Transverse colon (tissue), 4 donors: ENCODE results near the gene GLUL. TPM values are rescaled to one million over a fixed set of nuclear protein-coding genes. Genes with fewer than 3 reads are reported as not detected.
A peak's percentile ranks its signal among the peaks of the same experiment; 100 is the strongest.

Experiments
- DNase-seq: peaks from one replicate; pipeline ENCODE4 v3.0.0-alpha.2; 2019
- H3K27ac ChIP-seq, 4 donors: fragments of 200-600 bp; sonication (generic); 2 replicates each; pipeline ENCODE4 v1.5.1; 2016 to 2018; ENCODE audit warnings: inconsistent platforms in 4 of 4
- H3K27me3 ChIP-seq: fragments of 200-600 bp; sonication (generic); 2 replicates; pipeline ENCODE4 v1.5.1; 2017; ENCODE audit warnings: inconsistent platforms
- H3K36me3 ChIP-seq, 4 donors: fragments of 200-600 bp; sonication (generic); 2 replicates each; pipeline ENCODE4 v1.5.1; 2017 to 2019; ENCODE audit warnings: inconsistent platforms in 4 of 4
- H3K4me1 ChIP-seq, 4 donors: fragments of 200-600 bp; sonication (generic); 2 replicates each; pipeline ENCODE4 v1.5.1; 2017 to 2020; ENCODE audit warnings: inconsistent platforms in 4 of 4
- H3K4me3 ChIP-seq, 4 donors: fragments of 200-600 bp; sonication (generic); 1 replicate in 1 of 4; 2 replicates in 3 of 4; pipeline versions ENCODE4 v1.5.1 to v1.6.1; 2017 to 2019; ENCODE audit warnings: inconsistent platforms in 4 of 4
- H3K9me3 ChIP-seq, 2 donors: fragments of 200-600 bp; sonication (generic); 2 replicates each; pipeline ENCODE4 v1.5.1; 2017 to 2019; ENCODE audit warnings: inconsistent platforms in 2 of 2
- EP300 ChIP-seq: sonication (generic); formaldehyde crosslinking; IDR thresholded peaks from one replicate; pipeline ENCODE4 v1.6.1; 2017; ENCODE audit warnings: antibody characterized with exemption, low read depth
- POLR2A ChIP-seq: fragments of 450-650 bp; IDR thresholded peaks from one replicate; pipeline ENCODE4 v1.6.1; 2016; ENCODE audit warnings: antibody characterized with exemption, mild to moderate bottlenecking, moderate library complexity
- POLR2AphosphoS5 ChIP-seq, 3 donors: sonication (generic); formaldehyde crosslinking; IDR thresholded peaks; one replicate each; pipeline ENCODE4 v1.6.1; 2016; ENCODE audit warnings: antibody characterized with exemption in 3 of 3
- WGBS, 2 donors: methylation state at CpG; one replicate each; pipeline ENCODE4 v1.1.5; 2018; ENCODE audit warnings: low coverage in 1 of 2; 5-methylcytosine and 5-hydroxymethylcytosine counted together
- in situ Hi-C, 4 donors: fragments of 200-750 bp; cut with MboI; loops; one replicate each; pipeline versions ENCODE4 v1.15.0 to v1.15.1; 2017; ENCODE audit warnings: low sequenced_read_pairs in 3 of 4, low pct_ligation_motif_present in 1 of 4, low pct_unique_long_range_greater_than_20kb in 1 of 4
- intact Hi-C: fragments of 100-400 bp; cut with DNase I; formaldehyde crosslinking; loops from one replicate; pipeline ENCODE4 v1.15.1; 2023; ENCODE audit warnings: low total_unique reads
- total RNA-seq, 4 donors: library from RNA; depleted of rRNA; stranded (reverse); fragments of >200 nt; gene quantifications; one replicate each; pipeline ENCODE4 v1.1.0, GENCODE V29; 2016
- TF ChIP-seq, protein P1 (sequence below), 5 experiments: fragments of 200-600 bp in 3 of 5; fragments of 450-650 bp in 2 of 5; sonication (generic) in 3 of 5; IDR thresholded peaks; 1 replicate in 2 of 5; 2 replicates in 3 of 5; pipeline ENCODE4 v1.5.1; 2016 to 2017; ENCODE audit warnings: antibody characterized with exemption in 5 of 5, inconsistent platforms in 3 of 5, mild to moderate bottlenecking in 2 of 5, moderate library complexity in 1 of 5

Gene GLUL
- total RNA-seq, 4 donors from 2014 or later, result 312 to 1,104 (median 985) TPM

DNA sequence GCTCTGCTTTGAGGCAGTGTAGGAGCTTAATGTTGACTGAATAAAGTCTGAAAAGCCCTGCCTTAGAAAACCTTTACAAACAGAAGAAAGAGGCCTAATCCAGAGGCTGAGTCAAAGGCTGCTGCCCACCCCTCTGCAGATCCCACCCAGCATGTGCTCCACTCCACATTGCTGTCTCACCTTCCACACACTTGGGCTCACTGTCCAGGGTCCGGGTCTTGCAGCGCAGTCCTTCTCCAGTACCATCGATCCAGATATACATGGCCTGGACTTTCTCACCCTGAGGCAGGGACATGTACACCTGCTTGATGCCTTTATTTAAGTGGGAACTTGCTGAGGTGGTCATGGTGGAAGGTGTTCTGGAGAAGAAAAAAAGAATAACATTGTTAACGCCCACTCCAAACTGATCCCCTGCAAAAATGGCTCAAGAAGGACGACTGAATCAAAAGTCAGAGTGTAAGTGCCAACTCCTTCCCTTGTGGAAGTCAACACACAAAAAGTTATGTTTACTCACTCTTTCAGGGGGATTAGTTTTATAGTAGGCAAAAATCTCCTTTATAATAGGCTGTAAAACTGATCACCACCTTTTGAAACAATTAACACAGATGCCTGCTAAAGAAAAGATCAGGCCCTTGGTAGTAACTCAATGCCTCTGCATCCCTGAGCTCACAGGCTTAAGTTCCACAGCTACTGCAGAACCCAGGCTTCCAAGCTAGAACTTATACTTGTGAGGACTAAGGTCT is 3.0 kb downstream of the GLUL start:
- whole genome bisulfite sequencing, 2 donors, result 18 to 70% methylated on average over 2 to 5 of the region's 5 CpGs
- H3K4me3 ChIP-seq, result peak overlapping the region; percentile 84 to 98 (median 86)

DNA sequence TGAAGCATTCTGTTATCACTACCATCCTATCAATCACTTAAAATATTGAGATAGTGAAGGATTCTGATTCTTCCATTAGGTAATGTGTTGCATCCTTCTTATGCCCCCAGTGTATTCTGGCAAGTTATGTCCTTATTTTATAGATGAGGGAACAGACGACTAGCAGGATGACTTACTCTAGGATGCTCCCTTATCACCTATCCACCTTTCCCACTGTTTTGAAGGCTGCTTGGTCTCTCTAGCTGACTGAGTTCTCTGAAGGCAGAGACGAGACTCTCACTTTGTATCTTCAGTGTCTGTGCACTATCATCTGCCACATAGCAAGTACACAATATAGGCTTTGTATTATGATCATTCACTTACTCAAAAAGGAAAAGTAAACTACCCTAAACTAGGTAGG is 4.0 kb downstream of the GLUL start:
- DNase-seq, result no peak
- Histone ChIP-seq H3K4me3 (peak overlapping the region in 1 of 4 donors; percentile 85), H3K27me3 (no peaks in the 10 kb centered on the region), H3K36me3 (peaks cover 0 to 67% (median 39%) of the 10 kb centered on the region in 4 donors), H3K9me3 (no peaks in the 10 kb centered on the region), H3K4me1 (peaks cover 0 to 40% (median 20%) of the 10 kb centered on the region in 4 donors), H3K27ac (peak overlapping the region in 2 of 4 donors; percentile 97 to 100)
- intact Hi-C loops, result no loop called here
- TF ChIP-seq, protein P1, sequence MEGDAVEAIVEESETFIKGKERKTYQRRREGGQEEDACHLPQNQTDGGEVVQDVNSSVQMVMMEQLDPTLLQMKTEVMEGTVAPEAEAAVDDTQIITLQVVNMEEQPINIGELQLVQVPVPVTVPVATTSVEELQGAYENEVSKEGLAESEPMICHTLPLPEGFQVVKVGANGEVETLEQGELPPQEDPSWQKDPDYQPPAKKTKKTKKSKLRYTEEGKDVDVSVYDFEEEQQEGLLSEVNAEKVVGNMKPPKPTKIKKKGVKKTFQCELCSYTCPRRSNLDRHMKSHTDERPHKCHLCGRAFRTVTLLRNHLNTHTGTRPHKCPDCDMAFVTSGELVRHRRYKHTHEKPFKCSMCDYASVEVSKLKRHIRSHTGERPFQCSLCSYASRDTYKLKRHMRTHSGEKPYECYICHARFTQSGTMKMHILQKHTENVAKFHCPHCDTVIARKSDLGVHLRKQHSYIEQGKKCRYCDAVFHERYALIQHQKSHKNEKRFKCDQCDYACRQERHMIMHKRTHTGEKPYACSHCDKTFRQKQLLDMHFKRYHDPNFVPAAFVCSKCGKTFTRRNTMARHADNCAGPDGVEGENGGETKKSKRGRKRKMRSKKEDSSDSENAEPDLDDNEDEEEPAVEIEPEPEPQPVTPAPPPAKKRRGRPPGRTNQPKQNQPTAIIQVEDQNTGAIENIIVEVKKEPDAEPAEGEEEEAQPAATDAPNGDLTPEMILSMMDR (IDR thresholded peaks at IDR 0.05), result no peak
- TF ChIP-seq EP300 (no peak), POLR2A (no peak), POLR2AphosphoS5 (IDR thresholded peaks at IDR 0.05) (no peak)
- in situ Hi-C loops, result no loop called here
- WGBS, 2 donors, result 49 to 79% methylated on average over 2 of the region's 2 CpGs

More for the DNA sequence above, 3.0 kb downstream of the GLUL start:
- Histone ChIP-seq H3K27me3 (no peaks in the 10 kb centered on the region), H3K36me3 (peaks cover 0 to 57% (median 34%) of the 10 kb centered on the region in 4 donors), H3K4me1 (peaks cover 0 to 47% (median 21%) of the 10 kb centered on the region in 4 donors), H3K27ac (peak overlapping the region; percentile 97 to 100 (median 98)), H3K9me3 (no peaks in the 10 kb centered on the region)
- no peak for DNase-seq
- TF ChIP-seq POLR2A, result no peak
- peak in 1 of 3 donors; percentile 33 for TF ChIP-seq POLR2AphosphoS5 (IDR thresholded peaks at IDR 0.05)
- in situ Hi-C loops (no loop called here), intact Hi-C loops (no loop called here)

DNA sequence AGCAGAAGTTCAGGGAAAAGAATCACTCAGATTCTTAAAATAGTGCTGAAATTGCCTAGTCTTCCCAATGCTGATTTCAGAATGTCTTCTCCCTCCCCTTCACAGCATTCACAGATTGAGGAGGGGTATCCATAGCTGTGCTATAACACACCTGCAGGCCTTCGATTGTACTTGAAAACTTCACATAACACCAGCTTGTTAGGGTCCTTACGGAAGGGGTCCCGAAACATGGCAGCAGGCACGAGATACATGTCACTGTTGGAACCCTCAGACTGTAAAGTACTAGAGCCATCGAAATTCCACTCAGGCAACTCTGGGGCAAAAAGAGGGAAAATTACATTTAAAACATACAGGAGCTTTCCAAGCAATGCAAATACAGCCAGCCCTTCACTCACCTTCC is 4.6 kb downstream of the GLUL start:
- Histone ChIP-seq H3K36me3 (peaks cover 0 to 69% (median 39%) of the 10 kb centered on the region in 4 donors), H3K4me3 (peak overlapping the region in 1 of 4 donors; percentile 19)
- in situ Hi-C loops, result no loop called here

DNA sequence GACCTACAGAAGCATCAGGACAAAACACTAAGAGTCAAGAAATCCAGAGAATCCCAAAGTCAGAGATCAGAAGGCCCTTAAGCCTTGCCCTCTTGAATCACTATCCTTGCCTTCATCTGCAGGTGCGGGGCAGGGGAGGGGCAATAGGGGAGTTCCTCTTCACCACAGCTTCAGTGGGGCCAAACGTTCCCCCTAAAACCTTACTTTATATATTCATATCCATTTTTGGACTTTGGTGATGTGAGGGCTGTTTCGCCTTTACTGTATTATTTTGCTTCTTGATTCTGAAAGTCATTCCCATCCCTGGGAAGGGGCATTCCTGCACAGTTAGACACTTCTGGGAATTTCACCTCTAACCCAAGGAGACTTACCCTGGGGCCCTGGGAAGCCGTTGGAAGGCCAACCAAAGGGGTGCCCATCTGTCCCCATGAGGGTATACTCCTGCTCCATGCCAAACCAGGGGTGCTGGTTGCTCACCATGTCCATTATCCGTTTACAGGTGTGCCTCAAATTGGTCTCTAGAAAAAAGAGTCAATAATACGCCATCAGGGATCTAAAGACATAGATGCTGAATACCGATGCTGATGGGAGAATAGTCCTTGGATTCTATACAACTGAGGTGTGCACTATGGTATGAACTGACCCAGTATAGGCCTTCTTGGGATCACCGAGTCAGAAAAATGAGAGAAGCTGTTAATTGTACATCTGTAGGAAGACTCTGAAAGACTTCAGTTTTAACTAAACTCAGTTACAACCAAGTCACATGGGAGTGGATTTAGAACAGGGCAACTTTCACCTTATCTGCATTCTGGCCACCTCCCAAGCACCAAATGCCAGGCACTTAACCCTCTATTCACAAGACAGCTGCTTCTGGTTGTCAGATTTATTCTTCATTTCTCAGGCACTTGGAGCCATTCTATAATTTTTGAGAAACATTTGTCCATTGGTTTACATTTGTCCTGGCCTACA is 5.4 kb downstream of the GLUL start:
- in situ Hi-C loops, result no loop called here
- TF ChIP-seq, protein P1 (IDR thresholded peaks at IDR 0.05), result no peak
- TF ChIP-seq POLR2A (peak; percentile 6), POLR2AphosphoS5 (IDR thresholded peaks at IDR 0.05) (peak in 1 of 3 donors; percentile 19)
- DNase-seq, result no peak
- Histone ChIP-seq H3K4me1 (peaks cover 0 to 36% (median 16%) of the 10 kb centered on the region in 4 donors), H3K27ac (peak overlapping the region in 3 of 4 donors; percentile 3 to 19 (median 7)), H3K27me3 (no peaks in the 10 kb centered on the region), H3K36me3 (peaks cover 0 to 69% (median 39%) of the 10 kb centered on the region in 4 donors), H3K9me3 (no peaks in the 10 kb centered on the region), H3K4me3 (peak overlapping the region in 1 of 4 donors; percentile 19)
- WGBS, 2 donors, result 86 to 93% methylated on average over 7 to 8 of the region's 8 CpGs
- intact Hi-C loops, result no loop called here

More for the DNA sequence above, 4.6 kb downstream of the GLUL start:
- 71 to 93% methylated on average over 1 to 5 of the region's 5 CpGs for WGBS, 2 donors
- Histone ChIP-seq H3K27me3 (no peaks in the 10 kb centered on the region), H3K4me1 (peaks cover 0 to 36% (median 16%) of the 10 kb centered on the region in 4 donors), H3K27ac (peak overlapping the region in 1 of 4 donors; percentile 3), H3K9me3 (no peaks in the 10 kb centered on the region)
- intact Hi-C loops, result no loop called here
- no peak for DNase-seq
- TF ChIP-seq POLR2A (no peak), EP300 (no peak)
